ENCODE data around the gene DDN. TPM values are rescaled to one million over a fixed set of nuclear protein-coding genes. Genes with fewer than 3 reads are reported as not detected.

Gene DDN
- total and polyA plus RNA-seq, 12 donors = 0.19 to 1.4 (median 0.43) TPM

DNA sequence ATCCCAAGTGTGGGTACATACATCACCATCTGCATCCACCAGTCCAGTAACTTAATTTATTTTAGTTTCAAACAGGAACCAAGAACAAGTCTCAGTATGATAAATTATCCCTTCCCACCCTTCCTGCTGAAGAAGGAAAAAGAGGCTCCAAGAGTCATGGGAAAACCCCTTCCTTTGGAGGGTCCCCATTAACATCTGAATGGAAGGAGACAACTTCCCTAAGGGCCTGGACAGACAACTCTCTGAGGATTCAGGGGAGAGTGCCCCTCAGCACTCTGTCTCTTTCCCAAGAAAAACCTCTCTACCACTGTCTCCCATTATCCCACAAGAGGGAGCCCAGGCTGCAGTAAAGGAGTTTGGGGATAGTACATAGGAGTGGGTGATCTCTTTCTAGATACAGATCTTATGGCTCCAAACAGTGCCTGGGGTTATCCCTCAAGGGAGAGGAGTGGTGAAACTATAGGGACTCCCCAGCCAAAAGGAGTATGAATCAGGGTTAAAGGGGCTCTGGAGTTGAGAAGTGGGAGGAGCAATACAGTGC is 33.8 kb downstream of the DDN start:
- H3K9me3 ChIP-seq = no peaks in the 10 kb centered on the region
- no peak overlapping the region for H3K4me3 ChIP-seq
- H3K27me3 ChIP-seq = peaks cover 3 to 37% (median 23%) of the 10 kb centered on the region in 7 donors
- no peak for ATAC-seq
- TF ChIP-seq, protein P1, sequence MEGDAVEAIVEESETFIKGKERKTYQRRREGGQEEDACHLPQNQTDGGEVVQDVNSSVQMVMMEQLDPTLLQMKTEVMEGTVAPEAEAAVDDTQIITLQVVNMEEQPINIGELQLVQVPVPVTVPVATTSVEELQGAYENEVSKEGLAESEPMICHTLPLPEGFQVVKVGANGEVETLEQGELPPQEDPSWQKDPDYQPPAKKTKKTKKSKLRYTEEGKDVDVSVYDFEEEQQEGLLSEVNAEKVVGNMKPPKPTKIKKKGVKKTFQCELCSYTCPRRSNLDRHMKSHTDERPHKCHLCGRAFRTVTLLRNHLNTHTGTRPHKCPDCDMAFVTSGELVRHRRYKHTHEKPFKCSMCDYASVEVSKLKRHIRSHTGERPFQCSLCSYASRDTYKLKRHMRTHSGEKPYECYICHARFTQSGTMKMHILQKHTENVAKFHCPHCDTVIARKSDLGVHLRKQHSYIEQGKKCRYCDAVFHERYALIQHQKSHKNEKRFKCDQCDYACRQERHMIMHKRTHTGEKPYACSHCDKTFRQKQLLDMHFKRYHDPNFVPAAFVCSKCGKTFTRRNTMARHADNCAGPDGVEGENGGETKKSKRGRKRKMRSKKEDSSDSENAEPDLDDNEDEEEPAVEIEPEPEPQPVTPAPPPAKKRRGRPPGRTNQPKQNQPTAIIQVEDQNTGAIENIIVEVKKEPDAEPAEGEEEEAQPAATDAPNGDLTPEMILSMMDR (IDR thresholded peaks at IDR 0.05) = peak in 4 of 9 donors; percentile 11 to 35 (median 24)
- DNase-seq = no peak
- H3K4me1 ChIP-seq = peaks cover 0 to 11% (median 7%) of the 10 kb centered on the region in 9 donors
- H3K27ac ChIP-seq = no peak overlapping the region
- intact Hi-C loops (cut with DNase I) = no loop called here
- H3K36me3 ChIP-seq = no peaks in the 10 kb centered on the region

DNA sequence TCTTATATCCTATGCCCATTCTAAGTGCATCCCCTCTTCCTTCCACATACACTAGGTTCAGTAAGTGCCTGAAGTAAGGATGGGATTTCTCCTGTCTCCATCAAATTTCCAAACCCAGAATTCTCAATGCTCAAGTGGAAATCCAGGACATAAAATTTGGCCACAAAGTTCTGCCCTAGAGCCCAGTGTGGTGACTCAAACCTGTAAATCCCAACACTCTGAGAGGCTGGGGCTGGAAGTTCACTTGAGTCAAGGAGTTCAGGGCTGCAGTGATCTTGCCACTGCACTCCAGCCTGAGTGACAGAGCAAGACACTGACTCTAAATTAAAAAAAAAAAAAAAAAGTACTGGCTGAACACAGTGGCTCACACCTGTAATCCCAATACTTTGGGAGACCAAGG is 37.4 kb downstream of the DDN start:
- DNase-seq (no peak), ATAC-seq (no peak)
- intact Hi-C loops (cut with DNase I) = no loop called here
- Histone ChIP-seq H3K27me3 (peaks cover 0 to 24% (median 4%) of the 10 kb centered on the region in 7 donors), H3K4me3 (no peak overlapping the region), H3K27ac (no peak overlapping the region), H3K36me3 (no peaks in the 10 kb centered on the region), H3K9me3 (no peaks in the 10 kb centered on the region), H3K4me1 (peaks cover 0 to 13% (median 5%) of the 10 kb centered on the region in 9 donors)
- TF ChIP-seq, protein P1 (IDR thresholded peaks at IDR 0.05) = no peak

DNA sequence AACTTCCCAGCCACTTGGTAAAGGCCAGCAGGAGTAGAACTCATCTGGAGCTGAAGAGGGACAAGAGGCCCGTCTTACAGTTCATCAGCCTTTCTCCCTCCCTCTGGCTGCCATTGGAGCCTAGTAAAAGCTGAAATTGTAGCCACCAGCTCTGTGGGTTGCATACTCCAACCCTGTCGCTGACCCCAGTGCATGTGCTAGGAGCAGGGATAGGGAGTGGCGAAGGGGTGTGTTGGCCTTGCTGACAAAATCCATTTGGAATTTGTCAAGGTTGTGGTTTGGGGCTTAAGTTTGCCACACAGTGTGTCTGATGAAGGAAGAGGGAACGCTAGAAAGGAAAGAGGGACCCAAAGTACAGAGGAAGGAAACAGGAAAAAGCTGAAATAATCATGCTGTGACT is 37.8 kb downstream of the DDN start:
- DNase-seq (no peak), ATAC-seq (no peak)
- peaks cover 0 to 24% (median 4%) of the 10 kb centered on the region in 7 donors for H3K27me3 ChIP-seq
- H3K27ac ChIP-seq = no peak overlapping the region
- H3K9me3 ChIP-seq = no peaks in the 10 kb centered on the region
- H3K4me3 ChIP-seq = no peak overlapping the region
- WGBS, 2 donors = 43 to 60% methylated on average over 4 of the region's 4 CpGs
- intact Hi-C loops (cut with DNase I) = no loop called here
- peaks cover 0 to 13% (median 5%) of the 10 kb centered on the region in 9 donors for H3K4me1 ChIP-seq
- no peaks in the 10 kb centered on the region for H3K36me3 ChIP-seq
- TF ChIP-seq, protein P1 (IDR thresholded peaks at IDR 0.05) = no peak

DNA sequence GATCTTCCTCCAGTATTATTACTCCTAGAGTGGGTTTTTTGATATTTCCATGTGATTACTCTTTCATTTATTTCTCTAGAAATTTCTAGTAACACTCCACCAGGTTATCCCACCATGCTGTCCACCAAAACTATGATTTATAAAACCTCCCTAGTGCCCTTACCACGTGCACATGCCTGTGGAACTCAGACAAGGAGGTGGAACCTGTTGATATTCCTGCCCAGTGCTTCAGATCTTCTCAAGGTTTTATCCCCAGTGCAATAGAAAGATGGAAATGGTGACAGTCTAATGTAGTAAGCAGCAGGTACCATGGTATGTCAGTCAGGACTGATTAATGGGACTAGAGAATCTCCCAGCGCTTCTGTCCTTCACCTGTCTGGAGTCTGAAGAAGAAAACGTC is 38.3 kb downstream of the DDN start:
- TF ChIP-seq, protein P1 (IDR thresholded peaks at IDR 0.05) = no peak
- Histone ChIP-seq H3K36me3 (no peaks in the 10 kb centered on the region), H3K4me1 (peaks cover under 1 to 18% (median 10%) of the 10 kb centered on the region in 9 donors), H3K4me3 (no peak overlapping the region), H3K9me3 (no peaks in the 10 kb centered on the region), H3K27ac (no peak overlapping the region), H3K27me3 (peaks cover 0 to 24% (median under 1%) of the 10 kb centered on the region in 7 donors)
- intact Hi-C loops (cut with DNase I) = no loop called here
- DNase-seq (no peak), ATAC-seq (no peak)
- WGBS, 2 donors = 69 to 70% methylated on average over 3 of the region's 3 CpGs
